MM.1S (cell line): ENCODE measurements around the gene CTU2.

Experiments used
- DNase-seq: peaks from one replicate; pipeline ENCODE4 v3.0.0-alpha.2; 2015
- H2AFZ ChIP-seq: fragments of 300-600 bp; sonication (generic); 2 replicates; pipeline ENCODE4 v1.6.0; 2016; ENCODE audit warnings: antibody characterized with exemption, low read length
- H3F3A ChIP-seq: fragments of 300-600 bp; sonication (generic); 2 replicates; pipeline ENCODE4 v1.6.1; 2016; ENCODE audit warnings: mild to moderate bottlenecking, antibody characterized with exemption, low read length, moderate library complexity, mixed read lengths; ENCODE audit not compliant: insufficient read depth
- H3K27ac ChIP-seq: fragments of 300-600 bp; sonication (generic); 2 replicates; pipeline ENCODE4 v1.5.1; 2016; ENCODE audit warnings: mild to moderate bottlenecking, low read length
- H3K27me3 ChIP-seq: fragments of 300-600 bp; sonication (generic); replicated peaks from 2 replicates; pipeline ENCODE4 v1.6.0; 2016; ENCODE audit warnings: low read length; ENCODE audit not compliant: insufficient read depth
- H3K36me3 ChIP-seq: fragments of 300-600 bp; sonication (generic); replicated peaks from 2 replicates; pipeline ENCODE4 v1.6.1; 2016; ENCODE audit warnings: mild to moderate bottlenecking, low read length, mixed read lengths; ENCODE audit not compliant: insufficient read depth
- H3K4me1 ChIP-seq: fragments of 300-600 bp; sonication (generic); 2 replicates; pipeline ENCODE4 v1.6.1; 2016; ENCODE audit warnings: low read length, mixed read lengths
- H3K4me2 ChIP-seq: fragments of 300-600 bp; sonication (generic); 2 replicates; pipeline ENCODE4 v1.6.0; 2016; ENCODE audit warnings: low read depth, low read length
- H3K4me3 ChIP-seq: fragments of 300-600 bp; sonication (generic); 2 replicates; pipeline ENCODE4 v1.5.1; 2016; ENCODE audit warnings: low read length, mixed read lengths
- H3K79me2 ChIP-seq: fragments of 300-600 bp; sonication (generic); 2 replicates; pipeline ENCODE4 v1.6.1; 2016; ENCODE audit warnings: mixed run types, low read length, mixed read lengths
- H3K9ac ChIP-seq: fragments of 300-600 bp; sonication (generic); 2 replicates; pipeline ENCODE4 v1.6.1; 2016; ENCODE audit warnings: low read length, mixed read lengths
- H3K9me2 ChIP-seq: fragments of 300-600 bp; sonication (generic); replicated peaks from 2 replicates; pipeline ENCODE4 v1.6.1; 2016; ENCODE audit warnings: mild to moderate bottlenecking, low read length, mixed read lengths; ENCODE audit not compliant: insufficient read depth
- H3K9me3 ChIP-seq: fragments of 300-600 bp; sonication (generic); replicated peaks from 2 replicates; pipeline ENCODE4 v1.6.1; 2016; ENCODE audit warnings: mild to moderate bottlenecking, low read length, mixed read lengths; ENCODE audit not compliant: insufficient read depth
- H4K20me1 ChIP-seq: fragments of 300-600 bp; sonication (generic); 2 replicates; pipeline ENCODE4 v1.6.1; 2016; ENCODE audit warnings: mild to moderate bottlenecking, low read length, moderate library complexity, mixed read lengths; ENCODE audit not compliant: insufficient read depth
- CTCF ChIP-seq: fragments of 300-600 bp; sonication (generic); IDR thresholded peaks from 2 replicates; pipeline ENCODE4 v1.5.1; 2016; ENCODE audit warnings: antibody characterized with exemption, low read length, mixed read lengths
- EZH2 ChIP-seq: fragments of 300-600 bp; sonication (generic); optimal IDR thresholded peaks from 2 replicates; pipeline ENCODE3; 2017; ENCODE audit warnings: low read depth, mild to moderate bottlenecking, antibody characterized with exemption, low read length, mixed read lengths
- EZH2phosphoT487 ChIP-seq: fragments of 300-600 bp; sonication (generic); IDR thresholded peaks from 2 replicates; pipeline ENCODE4 v1.6.1; 2018; ENCODE audit warnings: antibody characterized with exemption, low read length

Gene CTU2

GRCh38 chr16:88758227-88758943 lies 52.1 kb downstream of the CTU2 start:
- Histone ChIP-seq H3K27me3 (no peaks in the 10 kb centered on the region), H3K9me2 (no peaks in the 10 kb centered on the region), H2AFZ (no peak overlapping the region), H3K27ac (no peak overlapping the region), H3K9me3 (no peaks in the 10 kb centered on the region), H3K4me1 (no peaks in the 10 kb centered on the region), H3K9ac (no peak overlapping the region), H3K36me3 (no peaks in the 10 kb centered on the region), H3F3A (no peaks in the 10 kb centered on the region), H3K79me2 (peaks cover 95% of the 10 kb centered on the region), H3K4me3 (no peak overlapping the region), H4K20me1 (peaks cover 13% of the 10 kb centered on the region), H3K4me2 (no peak overlapping the region)
- no peak for DNase-seq
- TF ChIP-seq EZH2phosphoT487 (no peak), EZH2 (no peak), CTCF (no peak)

GRCh38 chr16:88758944-88759244 lies 52.6 kb downstream of the CTU2 start:
- H2AFZ ChIP-seq: no peak overlapping the region
- no peaks in the 10 kb centered on the region for H3K9me3 ChIP-seq
- H3K79me2 ChIP-seq: peaks cover 95% of the 10 kb centered on the region
- H3F3A ChIP-seq: no peaks in the 10 kb centered on the region
- no peak for DNase-seq
- H3K27me3 ChIP-seq: no peaks in the 10 kb centered on the region
- no peaks in the 10 kb centered on the region for H3K9me2 ChIP-seq
- no peak overlapping the region for H3K4me2 ChIP-seq
- no peak overlapping the region for H3K9ac ChIP-seq
- H3K36me3 ChIP-seq: no peaks in the 10 kb centered on the region
- no peaks in the 10 kb centered on the region for H3K4me1 ChIP-seq
- no peak overlapping the region for H3K4me3 ChIP-seq
- H3K27ac ChIP-seq: no peak overlapping the region
- no peak for TF ChIP-seq EZH2
- TF ChIP-seq CTCF: no peak
- TF ChIP-seq EZH2phosphoT487: no peak
- peaks cover 11% of the 10 kb centered on the region for H4K20me1 ChIP-seq

DNA sequence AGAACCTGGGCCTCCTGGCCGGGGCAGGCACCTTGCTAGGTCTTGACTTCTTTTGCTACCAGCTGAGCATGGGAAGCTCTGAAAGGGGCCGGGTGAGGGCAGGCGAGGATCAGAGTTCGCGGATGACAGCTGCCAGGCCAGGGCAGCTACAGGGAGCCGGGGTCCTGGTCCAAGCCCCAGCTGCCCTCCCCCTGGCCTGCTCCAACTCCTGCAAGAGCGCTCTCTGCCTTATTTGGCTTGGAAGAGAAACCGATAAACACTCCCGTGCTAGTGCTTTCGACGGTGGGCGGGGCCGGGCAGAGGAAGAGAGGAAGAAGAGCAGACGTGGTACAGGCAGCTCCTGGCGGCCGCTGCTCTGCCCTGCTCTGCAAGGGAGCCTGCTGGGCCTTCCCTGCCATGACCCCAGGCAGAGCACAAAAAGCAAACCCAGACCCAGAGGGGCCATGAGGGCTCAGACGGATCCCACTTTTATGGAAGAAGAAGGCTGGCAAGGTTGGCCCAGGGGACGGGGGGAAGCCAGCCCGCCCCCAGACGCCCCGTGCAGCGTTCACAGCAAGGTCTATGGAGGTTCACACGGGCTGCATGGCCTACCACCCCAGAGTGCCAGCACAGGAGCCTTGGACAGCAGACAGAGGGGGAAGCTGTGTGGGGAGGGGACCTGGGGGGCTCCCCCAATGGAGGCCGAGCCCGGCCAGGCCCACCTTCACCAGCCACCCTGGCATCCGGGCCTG lies 53.1 kb downstream of the CTU2 start:
- no peaks in the 10 kb centered on the region for H3K36me3 ChIP-seq
- no peak overlapping the region for H3K27ac ChIP-seq
- no peak for DNase-seq

More for the DNA sequence above, 53.1 kb downstream of the CTU2 start:
- H3K27me3 ChIP-seq: no peaks in the 10 kb centered on the region
- H3K9me3 ChIP-seq: no peaks in the 10 kb centered on the region
- H3K79me2 ChIP-seq: peaks cover 94% of the 10 kb centered on the region
- TF ChIP-seq EZH2 (no peak), EZH2phosphoT487 (no peak), CTCF (no peak)
- H3K9ac ChIP-seq: no peak overlapping the region
- H3K4me3 ChIP-seq: no peak overlapping the region
- no peak overlapping the region for H3K4me2 ChIP-seq
- no peak overlapping the region for H2AFZ ChIP-seq
- no peaks in the 10 kb centered on the region for H3F3A ChIP-seq
- H4K20me1 ChIP-seq: peaks cover 6% of the 10 kb centered on the region
- H3K4me1 ChIP-seq: no peaks in the 10 kb centered on the region
- H3K9me2 ChIP-seq: no peaks in the 10 kb centered on the region
